Nasal cavity respiratory epithelium epithelial cell of viscerocranial mucosa (primary cell): ENCODE measurements around the gene CCDC124. TPM values are rescaled to one million over a fixed set of nuclear protein-coding genes. Genes with fewer than 3 reads are reported as not detected.

Source experiments
- total RNA-seq: library from RNA; depleted of rRNA; stranded (reverse); fragments of >200 nt; gene quantifications from 2 replicates; pipeline ENCODE4 v1.2.3, GENCODE V29; 2014

CCDC124 gene
- 64.6 and 91.0 TPM in 2 replicates for total RNA-seq

GRCh38 chr19:17932485-17933338 lies at the start of gene CCDC124:
Gene CCDC124 (plus strand): TSS chr19:17933015. CDS start chr19:17936421, 3,406 bp downstream.

GRCh38 chr19:17966550-17967256 lies 33.9 kb downstream of the CCDC124 start, which contains the start of gene KCNN1:
Gene KCNN1 (plus strand): TSS chr19:17967107. CDS start chr19:17973889, 6,782 bp downstream.

Other genes with a start within 250 kb of the CCDC124 start
- under 0.01 and 0.14 TPM in 2 replicates for gene UNC13A, start 244.7 kb upstream of the CCDC124 start, total RNA-seq
- gene MAP1S, start 213.5 kb upstream of the CCDC124 start, total RNA-seq = 12.3 and 29.0 TPM in 2 replicates
- gene FCHO1, start 181.5 kb upstream of the CCDC124 start, total RNA-seq = 0.68 and 1.00 TPM in 2 replicates
- gene B3GNT3, start 137.9 kb upstream of the CCDC124 start, total RNA-seq = 9.1 and 12.6 TPM in 2 replicates
- gene INSL3, start 111.5 kb upstream of the CCDC124 start, total RNA-seq = 0.21 TPM in 1 of 2 replicates, not detected in the other
- gene JAK3, start 85.0 kb upstream of the CCDC124 start, total RNA-seq = 0.34 and 0.78 TPM in 2 replicates
- gene RPL18A, start 73.1 kb upstream of the CCDC124 start, total RNA-seq = 1,014 and 1,206 TPM in 2 replicates
- under 0.01 and 0.28 TPM in 2 replicates for gene SLC5A5, start 61.1 kb upstream of the CCDC124 start, total RNA-seq
- under 0.01 and 0.14 TPM in 2 replicates for gene KCNN1, start 34.1 kb downstream of the CCDC124 start, total RNA-seq
- gene ARRDC2, start 75.2 kb downstream of the CCDC124 start, total RNA-seq = 6.2 and 8.4 TPM in 2 replicates
- under 0.01 TPM in 1 of 2 replicates, not detected in the other for gene IL12RB1, start 153.9 kb downstream of the CCDC124 start, total RNA-seq
- gene MAST3, start 164.8 kb downstream of the CCDC124 start, total RNA-seq = 1.7 and 5.1 TPM in 2 replicates
- 8.2 and 46.5 TPM in 2 replicates for gene PIK3R2, start 220.1 kb downstream of the CCDC124 start, total RNA-seq
- gene IFI30, start 240.8 kb downstream of the CCDC124 start, total RNA-seq = 28.7 and 36.9 TPM in 2 replicates